Measurements from ENCODE around the gene CSRNP3.

The CSRNP3 gene

DNA sequence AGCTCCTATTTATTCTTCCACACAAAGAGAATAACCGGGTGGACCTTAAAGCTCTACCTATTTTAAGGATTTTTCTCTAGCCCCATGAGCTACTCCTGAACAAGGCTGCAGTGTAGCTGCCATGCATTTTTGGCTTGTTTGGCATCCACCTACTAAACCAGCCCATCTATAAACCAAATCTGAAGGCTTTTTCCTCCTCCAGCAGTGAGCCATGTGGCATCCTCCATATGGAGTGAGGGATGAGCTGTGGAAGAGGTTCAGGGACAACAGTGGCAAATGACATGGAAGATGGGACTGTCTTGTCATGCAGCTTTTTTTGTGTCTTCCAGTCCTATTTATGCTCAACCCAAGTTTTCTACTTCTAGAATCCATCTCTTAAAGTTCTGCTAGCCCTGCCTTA lies 224.3 kb downstream of the CSRNP3 start:
- no peak for ATAC-seq

DNA sequence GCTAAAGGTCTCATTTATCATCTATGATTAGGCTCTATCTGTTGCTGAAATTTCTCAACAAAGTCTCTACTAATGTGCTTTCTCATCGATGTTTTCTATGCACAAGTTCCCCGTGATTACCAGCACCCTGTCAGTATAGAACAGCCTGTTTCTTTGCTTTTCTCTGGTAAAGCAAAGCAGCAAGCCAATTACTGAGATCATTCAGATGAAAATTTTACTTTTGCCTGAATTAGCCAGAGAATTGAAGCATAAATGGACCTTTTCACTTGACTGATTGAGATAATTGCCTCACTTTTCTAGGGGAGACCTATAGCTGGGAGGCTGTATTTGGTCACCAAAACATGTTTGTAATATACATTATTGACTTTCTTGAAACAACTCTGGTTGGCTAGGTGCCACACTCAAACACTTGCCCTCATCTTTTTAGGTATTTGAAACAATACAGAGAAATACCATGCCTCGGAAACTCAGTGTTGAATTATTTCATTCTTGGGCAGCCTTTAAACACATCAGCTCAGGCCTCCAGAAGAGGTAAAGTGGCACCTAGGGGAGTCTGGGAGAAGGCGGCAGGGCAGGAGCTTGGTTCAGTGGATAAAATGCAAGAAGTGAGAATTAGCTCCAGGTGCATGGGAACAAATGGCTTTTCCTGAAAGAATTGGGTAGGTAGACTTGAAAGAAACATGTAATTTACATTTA lies 228.4 kb downstream of the CSRNP3 start:
- ATAC-seq, result no peak

GRCh38 chr2:165698444-165698884 lies 229.0 kb downstream of the CSRNP3 start:
- peak in 1 of 2 donors; percentile 51 for ATAC-seq

- ATAC-seq, result no peak
Observed at GRCh38 chr2:165699946-165700345, 230.4 kb downstream of the CSRNP3 start.

DNA sequence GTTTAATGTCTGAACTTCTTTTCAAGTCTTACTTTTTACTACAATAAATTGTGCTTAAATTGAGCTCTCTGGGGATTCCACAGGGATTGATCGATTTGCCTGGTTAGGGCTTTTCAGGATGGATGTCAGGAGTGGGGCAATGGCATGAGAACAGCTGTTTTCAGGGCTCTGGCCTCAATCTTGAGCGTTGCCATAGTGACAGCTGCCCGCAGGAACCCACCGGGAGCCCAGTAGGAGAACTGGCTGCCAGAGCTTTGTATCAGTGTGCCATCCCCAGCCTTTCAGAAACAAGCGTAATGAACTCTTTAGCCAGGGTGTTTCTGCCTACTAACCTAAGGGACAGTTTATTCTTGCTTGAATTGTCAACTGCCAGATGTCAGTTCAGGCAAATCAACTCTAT lies 231.0 kb downstream of the CSRNP3 start:
- ATAC-seq, result no peak

GRCh38 chr2:165701147-165701546 lies 231.6 kb downstream of the CSRNP3 start:
- ATAC-seq, result no peak

DNA sequence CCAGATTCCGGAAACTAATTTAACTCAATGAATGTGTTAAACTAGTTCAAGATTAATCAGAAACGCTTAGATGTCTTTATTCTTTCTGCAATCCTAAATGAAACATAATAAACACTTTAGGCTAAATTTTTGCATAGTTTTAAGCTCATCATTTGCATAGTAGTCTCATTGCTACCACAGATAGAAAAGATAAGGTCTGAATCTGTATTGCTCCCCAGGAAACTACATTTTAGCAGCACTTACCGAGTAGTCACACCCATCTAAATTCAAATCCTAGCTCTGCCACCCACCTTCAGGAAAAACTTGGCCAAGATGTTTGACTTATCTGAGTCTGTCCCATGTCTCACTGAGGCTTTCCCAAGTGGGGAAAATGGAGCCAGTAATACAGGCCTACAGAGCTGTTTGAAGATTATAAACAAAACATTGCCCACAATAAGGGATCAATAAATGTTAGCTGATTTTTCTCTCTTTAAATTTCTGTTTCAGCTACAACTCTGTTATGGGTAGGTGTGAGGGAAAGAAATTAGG lies 237.5 kb downstream of the CSRNP3 start:
- ATAC-seq, result no peak

GRCh38 chr2:165716091-165716490 lies 246.6 kb downstream of the CSRNP3 start:
- ATAC-seq, result no peak

DNA sequence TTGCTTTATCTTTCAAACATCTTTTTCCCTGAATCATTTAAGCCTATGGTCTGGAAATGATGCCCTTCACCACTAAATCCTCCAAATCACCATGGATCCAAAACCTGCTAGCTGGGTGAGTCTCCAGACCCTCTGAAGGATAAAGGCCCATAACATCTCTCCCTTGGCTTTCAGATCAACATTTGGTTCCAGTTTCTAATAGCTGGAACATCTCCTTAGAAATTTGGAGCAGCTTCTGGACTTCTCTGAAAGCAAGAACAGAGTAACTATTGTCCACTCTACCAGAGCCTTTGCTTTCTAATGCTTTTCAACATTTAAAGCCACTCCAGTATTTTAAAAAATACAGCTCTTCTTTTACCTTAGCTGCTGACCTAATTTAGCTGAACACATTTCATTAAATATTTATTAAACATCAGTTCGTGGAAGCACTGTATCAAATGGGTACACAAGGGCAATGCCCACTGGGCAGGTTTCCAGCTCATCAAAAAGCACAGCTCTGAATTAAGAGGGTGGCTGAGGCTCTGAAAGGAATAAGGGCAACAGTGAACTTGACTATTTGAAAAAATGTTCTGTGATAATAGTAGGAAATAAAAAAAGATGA lies 249.2 kb downstream of the CSRNP3 start:
- ATAC-seq, result no peak

- ATAC-seq, result no peak
Observed at GRCh38 chr2:165720511-165720910, 251.0 kb downstream of the CSRNP3 start.

GRCh38 chr2:165725421-165725820 lies 255.9 kb downstream of the CSRNP3 start:
- peak; percentile 48 to 64 for ATAC-seq

Data from activated CD4-positive, CD25-positive, alpha-beta regulatory T cell treated with anti-CD3 and anti-CD28 coated beads, Interleukin-2, amount 50 U/mL, for 24 hours (primary cell).